Measurements from ENCODE around the gene TRAK1. TPM values are rescaled to one million over a fixed set of nuclear protein-coding genes. Genes with fewer than 3 reads are reported as not detected.
"Not testable (repeated sequence)": the region's sequence is repeated elsewhere in the genome, so short reads cannot be mapped to it uniquely, and the experiment has no call there.

The TRAK1 gene
- total RNA-seq, 1 donor from 2014 or later = 53.8 TPM

DNA sequence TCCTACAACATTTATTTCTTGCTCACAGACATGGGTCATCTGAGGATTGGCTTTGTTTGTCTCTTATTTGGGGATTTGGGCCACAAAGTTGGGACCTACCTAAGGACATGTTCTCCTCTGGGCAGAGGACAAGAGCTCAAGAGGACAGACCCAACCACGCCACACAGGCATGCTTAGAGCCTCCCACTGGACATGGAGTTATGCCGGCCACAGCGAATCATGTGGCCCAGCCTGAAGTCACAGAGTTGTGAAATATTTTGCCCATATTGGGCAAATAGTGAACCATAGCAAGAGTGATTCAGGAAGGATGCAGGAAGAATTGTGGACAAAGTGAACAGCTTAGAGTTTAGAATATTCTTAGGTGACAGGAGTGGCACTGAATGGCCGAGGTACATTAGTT, 9.9 kb downstream of the TRAK1 start:
- Mint-ChIP-seq H3K9me3 (ENCODE audit: low read depth) (peaks cover 6% of the 10 kb centered on the region), H3K27ac (peak overlapping the region; percentile 73), H3K36me3 (ENCODE audit: insufficient read depth) (peaks cover 13% of the 10 kb centered on the region), H3K4me3 (ENCODE audit: low read depth) (no peak overlapping the region), H3K4me1 (ENCODE audit: low read depth) (peaks cover 14% of the 10 kb centered on the region), H3K27me3 (no peaks in the 10 kb centered on the region)
- no peak for DNase-seq (ENCODE audit: low spot score, unreplicated experiment)
- TF ChIP-seq, protein P1, sequence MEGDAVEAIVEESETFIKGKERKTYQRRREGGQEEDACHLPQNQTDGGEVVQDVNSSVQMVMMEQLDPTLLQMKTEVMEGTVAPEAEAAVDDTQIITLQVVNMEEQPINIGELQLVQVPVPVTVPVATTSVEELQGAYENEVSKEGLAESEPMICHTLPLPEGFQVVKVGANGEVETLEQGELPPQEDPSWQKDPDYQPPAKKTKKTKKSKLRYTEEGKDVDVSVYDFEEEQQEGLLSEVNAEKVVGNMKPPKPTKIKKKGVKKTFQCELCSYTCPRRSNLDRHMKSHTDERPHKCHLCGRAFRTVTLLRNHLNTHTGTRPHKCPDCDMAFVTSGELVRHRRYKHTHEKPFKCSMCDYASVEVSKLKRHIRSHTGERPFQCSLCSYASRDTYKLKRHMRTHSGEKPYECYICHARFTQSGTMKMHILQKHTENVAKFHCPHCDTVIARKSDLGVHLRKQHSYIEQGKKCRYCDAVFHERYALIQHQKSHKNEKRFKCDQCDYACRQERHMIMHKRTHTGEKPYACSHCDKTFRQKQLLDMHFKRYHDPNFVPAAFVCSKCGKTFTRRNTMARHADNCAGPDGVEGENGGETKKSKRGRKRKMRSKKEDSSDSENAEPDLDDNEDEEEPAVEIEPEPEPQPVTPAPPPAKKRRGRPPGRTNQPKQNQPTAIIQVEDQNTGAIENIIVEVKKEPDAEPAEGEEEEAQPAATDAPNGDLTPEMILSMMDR (IDR thresholded peaks at IDR 0.05; ENCODE audit: unreplicated experiment) = no peak

DNA sequence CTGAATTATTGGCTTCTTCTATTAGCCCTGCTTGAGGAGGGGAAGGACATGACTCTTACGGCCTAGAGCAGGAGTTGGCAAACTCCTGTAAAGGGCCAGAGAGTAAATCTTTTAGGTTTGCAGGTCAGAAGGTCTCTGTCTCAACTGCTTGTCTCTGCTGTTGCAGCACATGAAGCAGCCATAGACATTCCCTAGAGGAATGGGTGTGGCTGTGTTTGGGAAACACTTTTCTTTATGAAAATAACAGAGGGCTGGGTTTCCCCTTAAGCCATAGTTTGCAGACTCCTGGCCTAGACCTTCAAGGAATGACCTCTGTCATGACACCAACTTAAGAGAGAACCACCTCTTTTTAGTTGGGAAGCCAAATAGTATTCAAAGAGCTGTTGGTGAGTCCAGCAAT, 10.3 kb downstream of the TRAK1 start:
- Mint-ChIP-seq H3K4me1 (ENCODE audit: low read depth) (peaks cover 14% of the 10 kb centered on the region), H3K9me3 (ENCODE audit: low read depth) (peaks cover 6% of the 10 kb centered on the region), H3K27me3 (no peaks in the 10 kb centered on the region), H3K4me3 (ENCODE audit: low read depth) (no peak overlapping the region), H3K36me3 (ENCODE audit: insufficient read depth) (peaks cover 15% of the 10 kb centered on the region), H3K27ac (peak overlapping the region; percentile 73)
- no peak for DNase-seq (ENCODE audit: low spot score, unreplicated experiment)
- TF ChIP-seq, protein P1 (IDR thresholded peaks at IDR 0.05; ENCODE audit: unreplicated experiment) = no peak

DNA sequence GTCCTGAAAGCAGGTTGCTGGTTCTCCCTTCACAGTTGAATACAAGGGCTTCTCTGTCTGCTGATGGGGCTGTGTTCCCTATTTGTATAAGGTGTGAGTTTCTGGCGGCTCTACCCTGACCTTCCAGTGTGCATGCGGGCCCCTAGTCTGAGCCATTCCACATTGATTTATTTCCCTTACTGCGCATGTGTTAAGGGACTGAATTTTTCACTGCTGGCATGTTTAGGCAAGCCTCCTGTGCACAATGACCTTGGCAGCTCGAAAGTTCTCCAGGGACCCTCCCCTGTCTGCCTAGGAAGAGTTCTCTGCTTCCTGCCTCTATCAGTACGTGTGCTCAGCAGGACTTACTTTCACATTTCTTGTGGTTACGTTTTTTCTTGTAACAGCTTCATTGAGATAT, 11.4 kb downstream of the TRAK1 start:
- Mint-ChIP-seq H3K27me3 (no peaks in the 10 kb centered on the region), H3K9me3 (ENCODE audit: low read depth) (peaks cover 6% of the 10 kb centered on the region), H3K36me3 (ENCODE audit: insufficient read depth) (peaks cover 15% of the 10 kb centered on the region), H3K27ac (peak overlapping the region; percentile 89), H3K4me1 (ENCODE audit: low read depth) (peaks cover 14% of the 10 kb centered on the region), H3K4me3 (ENCODE audit: low read depth) (no peak overlapping the region)
- TF ChIP-seq, protein P1 (IDR thresholded peaks at IDR 0.05; ENCODE audit: unreplicated experiment) = no peak
- peak; percentile 16 for DNase-seq (ENCODE audit: low spot score, unreplicated experiment)

DNA sequence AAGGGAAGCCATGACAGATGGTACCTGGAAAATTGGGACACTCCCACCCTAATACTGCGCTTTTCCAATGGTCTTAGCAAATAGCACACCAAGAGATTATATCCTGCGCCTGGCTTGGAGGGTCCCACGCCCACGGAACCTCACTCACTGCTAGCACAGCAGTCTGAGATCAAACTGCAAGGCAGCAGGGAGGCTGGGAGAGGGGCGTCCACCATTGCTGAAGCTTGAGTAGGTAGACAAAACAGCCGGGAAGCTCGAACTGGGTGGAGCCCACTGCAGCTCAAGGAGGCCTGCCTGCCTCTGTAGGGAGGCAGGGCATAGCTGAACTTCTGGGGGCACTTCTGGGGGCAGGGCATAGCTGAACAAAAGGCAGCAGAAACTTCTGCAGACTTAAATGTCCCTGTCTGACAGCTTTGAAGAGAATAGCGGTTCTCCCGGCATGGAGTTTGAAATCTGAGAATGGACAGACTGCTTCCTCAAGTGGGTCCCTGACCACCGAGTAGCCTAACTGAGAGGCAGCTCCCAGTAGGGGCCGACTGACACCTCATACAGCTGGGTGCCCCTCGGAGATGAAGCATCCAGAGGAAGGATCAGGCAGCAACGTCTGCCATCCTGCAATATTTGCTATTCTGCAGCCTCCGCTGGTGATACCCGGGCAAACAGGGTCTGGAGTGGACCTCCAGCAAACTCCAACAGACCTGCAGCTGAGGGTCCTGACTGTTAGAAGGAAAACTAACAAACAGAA, 12.9 kb downstream of the TRAK1 start:
- Mint-ChIP-seq H3K36me3 (ENCODE audit: insufficient read depth) (peaks cover 15% of the 10 kb centered on the region), H3K4me1 (ENCODE audit: low read depth) (peaks cover 13% of the 10 kb centered on the region)
- H3K27ac Mint-ChIP-seq; H3K27me3 Mint-ChIP-seq; H3K4me3 Mint-ChIP-seq (ENCODE audit: low read depth); DNase-seq (ENCODE audit: low spot score, unreplicated experiment); H3K9me3 Mint-ChIP-seq (ENCODE audit: low read depth): not testable (repeated sequence)

DNA sequence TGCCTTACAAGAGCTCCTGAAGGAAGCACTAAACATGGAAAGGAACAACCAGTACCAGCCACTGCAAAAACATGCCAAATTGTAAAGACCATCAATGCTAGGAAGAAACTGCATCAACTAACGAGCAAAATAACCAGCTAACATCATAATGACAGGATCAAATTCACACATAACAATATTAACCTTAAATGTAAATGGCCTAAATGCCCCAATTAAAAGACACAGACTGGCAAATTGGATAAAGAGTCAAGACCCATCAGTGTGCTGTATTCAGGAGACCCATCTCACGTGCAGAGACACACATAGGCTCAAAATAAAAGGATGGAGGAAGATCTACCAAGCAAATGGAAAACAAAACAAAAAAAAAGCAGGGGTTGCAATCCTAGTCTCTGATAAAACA, 14.8 kb downstream of the TRAK1 start:
- H3K4me1 Mint-ChIP-seq (ENCODE audit: low read depth); H3K9me3 Mint-ChIP-seq (ENCODE audit: low read depth); H3K27ac Mint-ChIP-seq; H3K27me3 Mint-ChIP-seq; DNase-seq (ENCODE audit: low spot score, unreplicated experiment); H3K4me3 Mint-ChIP-seq (ENCODE audit: low read depth): not testable (repeated sequence)
- H3K36me3 Mint-ChIP-seq (ENCODE audit: insufficient read depth) = peaks cover 15% of the 10 kb centered on the region

DNA sequence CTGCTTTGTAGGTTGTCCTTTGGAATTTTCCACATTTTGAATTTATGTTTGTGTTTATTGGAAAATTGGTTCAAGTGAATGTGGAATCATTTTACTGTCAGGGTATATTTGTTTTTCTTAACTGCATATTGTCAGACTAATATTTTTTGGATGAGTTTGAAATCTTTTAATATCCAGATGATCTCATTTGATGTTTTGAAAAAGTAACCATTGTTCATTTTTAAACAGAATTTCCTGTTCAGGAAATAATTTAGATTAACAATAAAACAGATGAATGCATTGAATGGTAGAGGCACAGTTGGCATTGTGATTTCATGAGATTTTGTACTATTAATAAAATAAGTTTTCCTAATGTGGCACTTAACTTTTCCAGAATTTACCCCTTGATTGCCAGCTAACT, 15.5 kb downstream of the TRAK1 start:
- no peak for DNase-seq (ENCODE audit: low spot score, unreplicated experiment)
- H3K27me3 Mint-ChIP-seq = no peaks in the 10 kb centered on the region
- peaks cover 6% of the 10 kb centered on the region for H3K9me3 Mint-ChIP-seq (ENCODE audit: low read depth)
- H3K4me3 Mint-ChIP-seq (ENCODE audit: low read depth) = no peak overlapping the region
- H3K4me1 Mint-ChIP-seq (ENCODE audit: low read depth) = peaks cover 10% of the 10 kb centered on the region
- H3K36me3 Mint-ChIP-seq (ENCODE audit: insufficient read depth) = peaks cover 15% of the 10 kb centered on the region
- TF ChIP-seq, protein P1 (IDR thresholded peaks at IDR 0.05; ENCODE audit: unreplicated experiment) = no peak
- H3K27ac Mint-ChIP-seq = no peak overlapping the region
